HG03045 (cell line): Measurements from ENCODE around the gene SDCCAG8.
"Not testable (repeated sequence)": the region's sequence is repeated elsewhere in the genome, so short reads cannot be mapped to it uniquely, and the experiment has no call there.

Source experiments
- ATAC-seq: cut with Tn5 transposase; IDR thresholded peaks from one replicate; pipeline ENCODE4 v1.9.1; 2021; ENCODE audit warnings: mild to moderate bottlenecking, moderate library complexity; ENCODE audit not compliant: unreplicated experiment

Gene SDCCAG8

GRCh38 chr1:243255791-243256512 lies at the start of gene SDCCAG8:
TSS of gene SDCCAG8 (plus strand) at chr1:243256041. CDS start at chr1:243256174, 133 bp downstream.
- ATAC-seq = peak; percentile 71

- not testable (repeated sequence) for ATAC-seq
Observed at GRCh38 chr1:243211984-243212383, 43.9 kb upstream of the SDCCAG8 start.

GRCh38 chr1:243213045-243213787 lies 42.6 kb upstream of the SDCCAG8 start:
- no peak for ATAC-seq

GRCh38 chr1:243215276-243215875 lies 40.5 kb upstream of the SDCCAG8 start:
- not testable (repeated sequence) for ATAC-seq

GRCh38 chr1:243216741-243217140 lies 39.1 kb upstream of the SDCCAG8 start:
- no peak for ATAC-seq

GRCh38 chr1:243217349-243217748 lies 38.5 kb upstream of the SDCCAG8 start:
- no peak for ATAC-seq

GRCh38 chr1:243218059-243218458 lies 37.8 kb upstream of the SDCCAG8 start:
- ATAC-seq = no peak

- no peak for ATAC-seq
Observed at GRCh38 chr1:243227622-243228021, 28.2 kb upstream of the SDCCAG8 start.

GRCh38 chr1:243229526-243229925 lies 26.3 kb upstream of the SDCCAG8 start:
- ATAC-seq = no peak

GRCh38 chr1:243230914-243231313 lies 24.9 kb upstream of the SDCCAG8 start:
- ATAC-seq = no peak

- ATAC-seq = no peak
Observed at GRCh38 chr1:243233908-243234307, 21.9 kb upstream of the SDCCAG8 start.

GRCh38 chr1:243234978-243235647 lies 20.7 kb upstream of the SDCCAG8 start:
- no peak for ATAC-seq

- ATAC-seq = no peak
Observed at GRCh38 chr1:243236604-243237252, 19.1 kb upstream of the SDCCAG8 start.

- no peak for ATAC-seq
Observed at GRCh38 chr1:243244432-243244841, 11.4 kb upstream of the SDCCAG8 start.

- ATAC-seq = no peak
Observed at GRCh38 chr1:243246916-243247315, 8.9 kb upstream of the SDCCAG8 start.

GRCh38 chr1:243247901-243248300 lies 7.9 kb upstream of the SDCCAG8 start:
- no peak for ATAC-seq

GRCh38 chr1:243249214-243249613 lies 6.6 kb upstream of the SDCCAG8 start:
- ATAC-seq = no peak

GRCh38 chr1:243250102-243250501 lies 5.7 kb upstream of the SDCCAG8 start:
- ATAC-seq = no peak

- ATAC-seq = no peak
Observed at GRCh38 chr1:243251539-243251938, 4.3 kb upstream of the SDCCAG8 start.

- ATAC-seq = no peak
Observed at GRCh38 chr1:243253211-243253925, 2.5 kb upstream of the SDCCAG8 start.
